HG02678 (cell line): ENCODE measurements around the gene PNPLA3.

ENCODE experiments used
- ATAC-seq: cut with Tn5 transposase; IDR thresholded peaks from one replicate; pipeline ENCODE4 v1.9.1; 2021; ENCODE audit warnings: mild to moderate bottlenecking, moderate library complexity; ENCODE audit not compliant: unreplicated experiment

The PNPLA3 gene

DNA sequence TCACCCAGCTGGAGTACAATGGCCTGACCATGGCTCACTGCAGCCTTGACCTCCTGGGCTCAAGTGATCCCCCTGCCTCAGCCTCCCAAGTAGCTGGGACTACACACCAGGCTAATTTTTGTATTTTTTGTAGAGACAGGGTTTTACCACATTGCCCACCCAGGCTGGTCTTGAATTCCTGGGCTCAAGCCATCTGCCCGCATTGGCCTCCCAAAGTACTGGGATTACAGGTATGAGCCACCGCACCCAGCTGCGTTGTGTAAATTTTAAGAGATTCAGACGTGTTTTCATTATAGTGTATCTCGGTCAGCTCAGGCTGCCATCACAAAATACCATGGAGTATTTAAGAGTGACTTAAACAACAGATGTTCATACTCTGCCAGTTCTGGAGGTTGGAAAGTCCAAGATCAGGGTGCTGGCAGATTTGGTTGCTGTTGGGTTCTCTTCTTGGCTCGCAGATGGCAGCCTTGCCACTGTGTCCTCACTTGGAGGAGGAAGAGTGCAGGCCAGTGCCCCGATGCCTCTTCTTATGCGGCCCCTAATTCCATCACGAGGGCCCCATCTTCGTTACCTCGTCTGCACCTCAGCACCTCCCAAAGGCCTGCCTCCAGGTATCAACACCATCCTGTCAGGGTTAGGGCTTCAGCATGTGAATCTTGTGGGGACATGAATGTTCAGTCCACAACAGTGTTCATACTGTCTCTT lies 67.9 kb downstream of the PNPLA3 start:
- ATAC-seq: no peak

GRCh38 chr22:43992331-43992821 lies 68.8 kb downstream of the PNPLA3 start:
- no peak for ATAC-seq

GRCh38 chr22:43993072-43993760 lies 69.6 kb downstream of the PNPLA3 start:
- no peak for ATAC-seq

DNA sequence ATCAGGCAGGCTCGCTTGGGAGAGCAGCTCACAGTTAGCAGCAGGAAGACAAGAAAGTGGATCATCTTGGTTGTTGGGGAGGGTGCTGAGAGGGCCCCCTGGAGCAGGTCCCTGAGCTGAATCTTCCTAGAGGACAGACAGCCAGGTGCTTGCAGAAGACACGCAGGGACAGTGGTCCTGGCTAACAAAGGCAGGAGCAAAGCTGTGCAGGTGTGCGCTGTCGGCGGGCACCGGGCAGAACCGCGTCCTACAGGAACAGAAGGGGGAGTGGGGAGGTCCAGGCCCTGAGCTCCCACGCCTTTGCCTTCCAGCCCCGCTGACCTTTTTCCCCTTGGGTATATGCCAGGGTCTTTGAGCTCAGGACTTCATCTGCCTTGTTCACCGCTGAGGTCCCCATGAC lies 70.4 kb downstream of the PNPLA3 start:
- no peak for ATAC-seq

- ATAC-seq: no peak
Measured at GRCh38 chr22:43994416-43994815, 70.8 kb downstream of the PNPLA3 start.

DNA sequence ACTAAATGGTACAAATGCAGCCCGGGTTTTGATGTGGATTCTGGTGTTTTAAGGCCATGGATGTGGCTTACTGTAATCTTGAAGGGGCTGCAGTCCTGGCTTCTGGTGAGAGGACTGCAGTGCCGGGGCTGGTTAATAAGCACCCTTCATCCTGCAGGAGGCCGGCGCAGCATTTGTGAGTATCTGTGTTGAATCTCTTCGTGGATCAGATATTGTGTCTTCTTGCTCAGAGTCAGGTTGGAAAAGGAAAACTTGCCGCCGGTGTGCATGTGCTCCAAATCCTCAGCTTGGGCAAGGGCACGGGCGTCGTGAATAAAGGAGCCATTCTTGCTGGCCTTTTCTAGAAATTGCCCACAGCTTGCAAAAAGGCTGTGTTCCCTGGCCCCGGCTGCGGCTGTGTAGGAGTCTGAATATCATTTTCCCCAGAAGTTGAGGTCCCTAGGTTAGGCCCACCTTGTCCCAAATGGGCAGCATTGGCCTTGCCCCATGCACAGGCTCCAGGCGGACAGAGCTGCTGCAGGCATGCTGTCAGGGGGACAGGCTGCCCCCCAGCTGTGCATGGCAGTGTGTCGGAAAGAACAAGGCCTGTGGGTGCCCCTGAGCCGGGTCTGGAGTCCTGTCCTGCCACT lies 71.6 kb downstream of the PNPLA3 start:
- ATAC-seq: no peak

DNA sequence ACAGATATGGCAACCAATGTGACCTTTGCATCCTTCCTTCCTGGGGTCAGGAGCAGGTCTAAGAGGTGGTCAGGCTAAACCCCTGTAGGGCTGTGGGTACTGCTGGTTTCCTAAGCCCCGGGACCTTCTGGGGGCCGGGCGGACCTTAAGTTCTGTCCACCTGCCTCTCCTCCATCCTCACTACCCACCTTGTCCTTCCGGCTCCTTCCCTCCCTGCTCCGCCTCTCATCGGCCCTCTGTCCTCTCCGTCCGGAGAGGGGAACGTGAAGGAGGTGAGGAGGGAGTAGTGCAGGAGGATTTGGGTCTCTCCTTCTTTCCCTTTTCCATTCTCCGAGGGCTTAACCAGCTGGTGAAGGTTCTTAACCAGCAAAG lies 72.2 kb downstream of the PNPLA3 start:
- peak; percentile 12 for ATAC-seq

GRCh38 chr22:43996170-43996980 lies 72.8 kb downstream of the PNPLA3 start:
- peak; percentile 59 for ATAC-seq

DNA sequence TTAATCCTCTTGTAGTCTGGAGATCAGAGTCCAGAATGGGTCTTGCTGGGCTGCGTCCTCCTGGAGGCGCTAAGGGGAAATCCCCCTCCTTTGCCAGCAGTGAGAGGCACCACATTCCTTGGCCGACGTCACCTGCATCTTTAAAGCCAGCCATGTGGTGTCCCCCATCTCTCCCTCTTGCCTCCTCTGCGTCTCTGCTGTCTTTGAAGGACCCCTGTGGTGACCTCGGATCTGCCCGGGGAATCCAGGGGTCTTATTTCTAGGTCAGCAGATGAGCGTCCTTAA lies 73.3 kb downstream of the PNPLA3 start:
- ATAC-seq: no peak
